ENCODE measurements around the gene ARHGAP5.

The ARHGAP5 gene

GRCh38 chr14:32087907-32088306 lies 10.8 kb downstream of the ARHGAP5 start:
- no peak overlapping the region for H3K4me3 ChIP-seq (replicated peaks in 1 of 2; ENCODE audit: low read depth in 2 of 2, low read length in 2 of 2)
- DNase-seq (ENCODE audit: low read depth in 2 of 2) = no peak
- TF ChIP-seq CTCF (IDR thresholded peaks at IDR 0.05; ENCODE audit: low read depth, low read length) = no peak

DNA sequence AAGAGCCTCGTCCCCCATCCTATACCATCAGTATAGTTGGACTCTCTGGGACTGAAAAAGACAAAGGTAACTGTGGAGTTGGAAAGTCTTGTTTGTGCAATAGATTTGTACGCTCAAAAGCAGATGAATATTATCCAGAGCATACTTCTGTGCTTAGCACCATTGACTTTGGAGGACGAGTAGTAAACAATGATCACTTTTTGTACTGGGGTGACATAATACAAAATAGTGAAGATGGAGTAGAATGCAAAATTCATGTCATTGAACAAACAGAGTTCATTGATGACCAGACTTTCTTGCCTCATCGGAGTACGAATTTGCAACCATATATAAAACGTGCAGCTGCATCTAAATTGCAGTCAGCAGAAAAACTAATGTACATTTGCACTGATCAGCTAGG lies 13.6 kb downstream of the ARHGAP5 start:
- H3K4me3 ChIP-seq (replicated peaks in 1 of 2; ENCODE audit: low read depth in 2 of 2, low read length in 2 of 2) = no peak overlapping the region
- DNase-seq (ENCODE audit: low read depth in 2 of 2) = no peak
- no peak for TF ChIP-seq CTCF (IDR thresholded peaks at IDR 0.05; ENCODE audit: low read depth, low read length)

DNA sequence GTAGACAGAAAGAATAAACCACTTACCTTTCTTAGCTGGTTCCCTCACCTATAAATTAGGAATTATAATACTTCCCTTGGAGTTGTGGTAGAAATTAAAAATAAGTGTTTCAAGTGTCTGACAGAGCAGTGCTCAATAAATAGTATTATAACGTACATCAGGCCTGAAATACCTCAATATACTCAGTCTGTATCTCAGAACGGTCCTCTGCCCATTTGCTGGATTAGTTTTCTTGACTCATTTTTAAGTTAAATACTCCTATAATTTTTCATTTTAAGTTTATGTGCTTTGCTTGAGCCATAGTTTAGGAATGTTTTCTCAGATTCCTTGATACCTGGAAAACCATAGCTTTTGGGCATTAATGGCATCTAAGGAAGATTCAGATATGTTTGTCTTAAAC lies 22.4 kb downstream of the ARHGAP5 start:
- TF ChIP-seq CTCF (IDR thresholded peaks at IDR 0.05; ENCODE audit: low read depth, low read length) = no peak
- DNase-seq (ENCODE audit: low read depth in 2 of 2) = no peak
- H3K4me3 ChIP-seq (replicated peaks in 1 of 2; ENCODE audit: low read depth in 2 of 2, low read length in 2 of 2) = no peak overlapping the region

- no peak overlapping the region for H3K4me3 ChIP-seq (replicated peaks in 1 of 2; ENCODE audit: low read depth in 2 of 2, low read length in 2 of 2)
- TF ChIP-seq CTCF (IDR thresholded peaks at IDR 0.05; ENCODE audit: low read depth, low read length) = no peak
- no peak for DNase-seq (ENCODE audit: low read depth in 2 of 2)
These were observed 23.1 kb downstream of the ARHGAP5 start for GRCh38 chr14:32100175-32100574.

DNA sequence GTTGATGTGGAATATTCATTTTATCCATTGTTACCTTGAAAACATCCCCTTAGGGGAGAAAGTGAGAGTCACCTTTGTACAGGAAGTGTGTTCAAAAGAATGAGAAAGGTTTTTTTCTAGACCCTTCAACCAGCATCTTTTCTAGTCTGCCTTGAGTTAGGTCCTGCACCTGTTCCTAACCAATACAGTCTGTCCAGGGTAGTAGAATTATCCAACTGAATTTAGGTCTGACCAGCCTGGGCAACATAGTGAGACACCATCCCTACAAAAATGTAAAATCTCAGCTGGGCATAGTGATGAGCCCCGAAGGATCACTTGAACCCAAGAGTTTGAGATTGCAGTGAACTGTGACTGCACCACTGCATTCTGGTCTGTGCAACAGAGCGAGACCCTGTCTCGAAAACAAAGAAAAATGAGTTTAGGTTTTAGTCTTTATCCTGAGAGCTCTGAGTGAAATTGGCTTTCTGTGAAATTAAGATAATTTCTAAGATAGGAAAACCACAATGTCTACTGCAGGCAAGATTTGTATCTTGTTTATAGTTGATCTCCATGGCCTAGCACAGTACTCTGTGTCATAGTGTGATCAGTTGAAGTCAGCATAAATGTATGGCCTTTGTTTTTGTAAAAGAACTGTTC lies 25.2 kb downstream of the ARHGAP5 start:
- no peak overlapping the region for H3K4me3 ChIP-seq (replicated peaks in 1 of 2; ENCODE audit: low read depth in 2 of 2, low read length in 2 of 2)
- no peak for DNase-seq (ENCODE audit: low read depth in 2 of 2)
- TF ChIP-seq CTCF (IDR thresholded peaks at IDR 0.05; ENCODE audit: low read depth, low read length) = no peak

DNA sequence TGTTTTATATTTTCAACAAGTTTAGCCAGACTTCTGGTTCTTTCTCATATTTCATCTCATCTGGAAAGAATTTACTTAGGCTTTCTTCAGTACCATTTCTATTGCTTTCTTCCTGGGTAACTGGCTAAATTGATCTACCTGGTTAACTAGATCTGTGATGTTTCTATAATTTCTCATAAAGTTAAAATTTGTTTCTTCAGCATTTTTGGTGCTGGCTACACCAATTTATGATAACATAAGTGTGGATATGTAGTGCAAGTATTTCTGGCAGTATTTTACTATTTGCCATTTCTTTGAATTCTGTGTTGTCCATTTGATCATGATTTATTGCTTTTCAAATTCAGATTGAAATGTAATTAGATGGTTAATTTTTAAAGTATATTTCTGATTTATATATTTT lies 25.9 kb downstream of the ARHGAP5 start:
- no peak overlapping the region for H3K4me3 ChIP-seq (replicated peaks in 1 of 2; ENCODE audit: low read depth in 2 of 2, low read length in 2 of 2)
- DNase-seq (ENCODE audit: low read depth in 2 of 2) = no peak
- no peak for TF ChIP-seq CTCF (IDR thresholded peaks at IDR 0.05; ENCODE audit: low read depth, low read length)

DNA sequence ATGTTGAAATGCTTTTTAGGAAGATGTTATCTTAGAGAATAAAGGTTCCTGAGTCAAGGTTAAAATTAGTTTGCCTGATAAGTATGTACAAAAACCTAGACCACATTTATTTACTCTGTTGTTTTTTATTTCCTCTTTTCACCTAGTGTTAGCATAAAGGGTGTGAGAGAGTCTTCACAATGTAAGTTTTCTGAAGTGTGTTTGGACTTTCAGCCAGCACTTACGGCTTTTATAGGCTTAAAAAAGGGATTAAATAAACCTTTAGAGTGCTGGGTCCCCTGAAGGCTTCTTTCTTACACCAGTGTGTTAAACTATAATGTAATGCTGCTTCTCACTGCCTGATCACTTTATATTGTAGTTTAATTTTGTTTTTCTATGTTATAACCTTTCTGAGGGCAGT lies 27.2 kb downstream of the ARHGAP5 start:
- no peak for DNase-seq (ENCODE audit: low read depth in 2 of 2)
- no peak for TF ChIP-seq CTCF (IDR thresholded peaks at IDR 0.05; ENCODE audit: low read depth, low read length)
- H3K4me3 ChIP-seq (replicated peaks in 1 of 2; ENCODE audit: low read depth in 2 of 2, low read length in 2 of 2) = no peak overlapping the region
